ES-I3 (cell line): ENCODE data around the gene EIF5B.
A peak's percentile ranks its signal among the peaks of the same experiment; 100 is the strongest.
"Not testable (repeated sequence)": the region's sequence is repeated elsewhere in the genome, so short reads cannot be mapped to it uniquely, and the experiment has no call there.

Experiments used
- H3K36me3 ChIP-seq: 2 replicates; pipeline ENCODE4 v1.6.1; 2013; ENCODE audit warnings: mild to moderate bottlenecking, low read length, control low read depth, moderate library complexity; ENCODE audit not compliant: insufficient read depth
- H3K4me1 ChIP-seq: 2 replicates; pipeline ENCODE4 v1.6.1; 2013; ENCODE audit warnings: mild to moderate bottlenecking, control low read depth, low read length; ENCODE audit not compliant: insufficient read depth
- H3K9ac ChIP-seq: 2 replicates; pipeline ENCODE4 v1.6.1; 2013; ENCODE audit warnings: low read depth, mild to moderate bottlenecking, low read length, moderate library complexity
- H3K9me3 ChIP-seq: 2 replicates; pipeline ENCODE4 v1.6.1; 2013; ENCODE audit warnings: mild to moderate bottlenecking, low read length, moderate library complexity; ENCODE audit not compliant: control insufficient read depth, insufficient read depth

The EIF5B gene, protein sequence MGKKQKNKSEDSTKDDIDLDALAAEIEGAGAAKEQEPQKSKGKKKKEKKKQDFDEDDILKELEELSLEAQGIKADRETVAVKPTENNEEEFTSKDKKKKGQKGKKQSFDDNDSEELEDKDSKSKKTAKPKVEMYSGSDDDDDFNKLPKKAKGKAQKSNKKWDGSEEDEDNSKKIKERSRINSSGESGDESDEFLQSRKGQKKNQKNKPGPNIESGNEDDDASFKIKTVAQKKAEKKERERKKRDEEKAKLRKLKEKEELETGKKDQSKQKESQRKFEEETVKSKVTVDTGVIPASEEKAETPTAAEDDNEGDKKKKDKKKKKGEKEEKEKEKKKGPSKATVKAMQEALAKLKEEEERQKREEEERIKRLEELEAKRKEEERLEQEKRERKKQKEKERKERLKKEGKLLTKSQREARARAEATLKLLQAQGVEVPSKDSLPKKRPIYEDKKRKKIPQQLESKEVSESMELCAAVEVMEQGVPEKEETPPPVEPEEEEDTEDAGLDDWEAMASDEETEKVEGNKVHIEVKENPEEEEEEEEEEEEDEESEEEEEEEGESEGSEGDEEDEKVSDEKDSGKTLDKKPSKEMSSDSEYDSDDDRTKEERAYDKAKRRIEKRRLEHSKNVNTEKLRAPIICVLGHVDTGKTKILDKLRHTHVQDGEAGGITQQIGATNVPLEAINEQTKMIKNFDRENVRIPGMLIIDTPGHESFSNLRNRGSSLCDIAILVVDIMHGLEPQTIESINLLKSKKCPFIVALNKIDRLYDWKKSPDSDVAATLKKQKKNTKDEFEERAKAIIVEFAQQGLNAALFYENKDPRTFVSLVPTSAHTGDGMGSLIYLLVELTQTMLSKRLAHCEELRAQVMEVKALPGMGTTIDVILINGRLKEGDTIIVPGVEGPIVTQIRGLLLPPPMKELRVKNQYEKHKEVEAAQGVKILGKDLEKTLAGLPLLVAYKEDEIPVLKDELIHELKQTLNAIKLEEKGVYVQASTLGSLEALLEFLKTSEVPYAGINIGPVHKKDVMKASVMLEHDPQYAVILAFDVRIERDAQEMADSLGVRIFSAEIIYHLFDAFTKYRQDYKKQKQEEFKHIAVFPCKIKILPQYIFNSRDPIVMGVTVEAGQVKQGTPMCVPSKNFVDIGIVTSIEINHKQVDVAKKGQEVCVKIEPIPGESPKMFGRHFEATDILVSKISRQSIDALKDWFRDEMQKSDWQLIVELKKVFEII

GRCh38 chr2:99337113-99338028 lies at the start of gene EIF5B:
TSS of gene EIF5B (plus strand) at chr2:99337389. CDS start at chr2:99337555, 166 bp downstream.
- Histone ChIP-seq H3K9me3 (no peaks in the 10 kb centered on the region), H3K9ac (peak within 1 kb of the TSS; percentile 81), H3K4me1 (0 out of 2 replicates have a peak, but pooled peaks cover 3% of the 10 kb centered on the region), H3K36me3 (peaks cover 5% of the 10 kb centered on the region)

DNA sequence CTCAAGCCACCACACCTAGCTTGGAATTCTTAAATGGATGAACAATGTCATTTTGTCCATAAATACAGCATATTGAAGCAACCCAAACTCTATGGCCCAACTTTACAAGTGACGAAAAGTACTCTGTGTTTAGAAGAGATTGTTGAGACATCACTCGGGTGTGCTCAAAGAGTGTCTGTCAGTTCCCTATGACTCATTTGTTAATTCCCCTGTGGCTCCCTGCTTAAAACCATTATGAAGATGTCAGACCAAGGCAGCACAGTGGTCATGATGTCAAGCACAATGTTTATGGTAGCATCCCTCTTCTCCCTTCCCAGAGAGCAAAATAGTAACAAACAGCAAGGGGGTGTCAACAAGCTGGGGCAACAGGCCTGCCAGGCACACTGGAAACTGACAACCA lies 39.2 kb upstream of the EIF5B start:
- no peak overlapping the region for H3K9ac ChIP-seq
- no peaks in the 10 kb centered on the region for H3K9me3 ChIP-seq
- no peaks in the 10 kb centered on the region for H3K4me1 ChIP-seq
- no peaks in the 10 kb centered on the region for H3K36me3 ChIP-seq

DNA sequence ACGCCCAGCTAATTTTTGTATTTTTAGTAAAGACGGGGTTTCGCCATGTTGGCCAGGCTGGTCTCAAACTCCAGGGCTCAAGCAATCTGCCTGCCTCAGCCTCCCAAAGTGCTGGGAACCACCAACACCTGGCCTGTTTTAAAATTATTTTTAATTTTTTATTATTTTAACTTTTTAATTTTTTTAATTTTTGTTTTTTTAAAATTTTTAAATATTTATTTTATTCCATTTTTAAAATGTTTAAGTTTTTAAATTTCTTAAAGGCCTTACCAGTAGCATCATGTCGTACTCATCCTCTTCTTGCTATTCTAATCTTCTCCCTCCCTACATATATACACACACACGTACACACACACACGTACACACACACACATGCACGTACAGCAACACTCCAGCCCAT lies 37.6 kb upstream of the EIF5B start:
- Histone ChIP-seq H3K36me3 (no peaks in the 10 kb centered on the region), H3K4me1 (no peaks in the 10 kb centered on the region), H3K9me3 (no peaks in the 10 kb centered on the region), H3K9ac (no peak overlapping the region)

DNA sequence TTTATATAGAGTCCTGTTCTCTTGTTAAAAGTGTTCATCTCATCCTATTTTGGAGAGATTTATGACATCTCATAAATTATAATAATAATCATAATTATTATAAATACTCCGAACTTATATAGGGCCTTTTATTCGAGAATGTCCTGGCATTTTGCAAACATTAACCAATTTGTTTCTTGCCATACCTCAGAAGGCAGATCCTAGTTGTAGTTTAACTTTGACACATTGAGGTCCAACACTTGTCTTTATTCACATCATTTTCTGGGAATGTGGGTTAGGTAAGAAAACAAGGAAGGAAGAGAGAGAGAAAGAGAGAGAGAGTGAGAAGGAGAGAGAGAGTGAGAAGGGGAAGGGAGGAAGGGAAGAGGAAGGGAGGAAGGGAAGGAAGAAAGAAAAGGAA lies 36.1 kb upstream of the EIF5B start, which contains the start of gene LYG1:
LYG1 (minus strand) TSS at position 101 of the 400 bp plus-strand sequence. CDS start 5,527 bp downstream, outside the sequence.
- H3K9me3 ChIP-seq, H3K4me1 ChIP-seq, H3K36me3 ChIP-seq, H3K9ac ChIP-seq: not testable (repeated sequence)

DNA sequence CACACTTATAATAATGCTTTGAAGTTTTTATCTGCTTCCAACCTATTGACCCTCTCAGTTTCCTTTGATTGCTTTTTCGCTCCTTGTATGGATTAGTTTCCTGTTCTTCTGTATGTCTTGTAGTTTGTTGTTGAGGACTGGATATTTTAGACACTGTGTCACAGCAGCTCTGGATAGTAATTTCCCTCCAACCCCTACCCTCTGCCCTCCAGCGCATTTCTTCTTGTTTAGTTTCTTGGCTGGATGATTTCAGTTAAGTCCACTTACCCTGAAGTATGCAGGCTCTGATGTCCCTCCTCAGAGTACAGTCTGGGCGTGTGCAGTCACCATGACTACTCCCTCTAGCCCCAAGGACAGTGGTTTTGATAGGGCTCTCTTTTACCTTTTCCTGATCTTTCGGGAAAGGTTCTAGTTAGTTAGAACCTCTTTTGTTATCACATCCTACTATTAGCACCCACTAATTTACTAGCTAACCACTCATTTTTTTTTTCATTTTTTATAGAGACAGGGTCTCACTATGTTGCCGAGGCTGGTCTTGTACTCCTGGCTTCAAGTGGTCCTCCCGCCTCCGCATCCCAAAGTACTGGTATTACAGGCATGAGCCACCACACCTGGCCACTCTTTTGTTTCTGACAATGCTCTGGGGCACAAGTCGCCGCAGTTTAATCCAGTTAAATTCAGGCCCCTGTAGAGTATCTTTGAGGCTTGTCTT lies 19.9 kb upstream of the EIF5B start:
- Histone ChIP-seq H3K4me1 (no peaks in the 10 kb centered on the region), H3K36me3 (no peaks in the 10 kb centered on the region; the same call in 1 of the 2 replicates), H3K9me3 (no peaks in the 10 kb centered on the region)

DNA sequence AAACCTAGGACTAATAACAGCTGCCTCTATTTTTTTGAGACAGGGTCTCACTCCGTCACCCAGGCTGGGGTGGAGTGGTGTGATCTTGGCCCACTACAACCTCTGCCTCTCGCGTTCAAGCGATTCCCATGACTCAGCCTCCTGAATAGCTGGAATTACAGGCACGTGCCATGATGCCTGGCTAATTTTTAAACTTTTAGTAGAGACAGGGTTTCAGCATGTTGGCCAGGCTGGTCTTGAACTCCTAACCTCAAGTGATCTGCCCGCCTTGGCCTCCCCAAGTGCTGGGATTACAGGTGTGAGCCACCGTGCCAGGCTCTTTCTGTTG lies 19.4 kb upstream of the EIF5B start:
- not testable (repeated sequence) for H3K9me3 ChIP-seq, H3K4me1 ChIP-seq, H3K36me3 ChIP-seq, H3K9ac ChIP-seq

More for the DNA sequence above, 19.9 kb upstream of the EIF5B start:
- H3K9ac ChIP-seq, result no peak overlapping the region

GRCh38 chr2:99325384-99325783 lies 11.8 kb upstream of the EIF5B start:
- no peaks in the 10 kb centered on the region for H3K9me3 ChIP-seq
- no peaks in the 10 kb centered on the region for H3K4me1 ChIP-seq
- peaks cover 16% of the 10 kb centered on the region for H3K36me3 ChIP-seq
- no peak overlapping the region for H3K9ac ChIP-seq

- H3K36me3 ChIP-seq, result peaks cover 15% of the 10 kb centered on the region
- 0 out of 2 replicates have a peak, but pooled peaks cover 3% of the 10 kb centered on the region for H3K4me1 ChIP-seq
- H3K9me3 ChIP-seq, result no peaks in the 10 kb centered on the region
- peak within 1 kb of the TSS; percentile 81 for H3K9ac ChIP-seq
These were observed 1.0 kb upstream of the EIF5B start, which contains the start of gene TXNDC9 for GRCh38 chr2:99335911-99336803. TSS of gene TXNDC9 (minus strand) at chr2:99336333. CDS start at chr2:99333210, 3,123 bp downstream.

DNA sequence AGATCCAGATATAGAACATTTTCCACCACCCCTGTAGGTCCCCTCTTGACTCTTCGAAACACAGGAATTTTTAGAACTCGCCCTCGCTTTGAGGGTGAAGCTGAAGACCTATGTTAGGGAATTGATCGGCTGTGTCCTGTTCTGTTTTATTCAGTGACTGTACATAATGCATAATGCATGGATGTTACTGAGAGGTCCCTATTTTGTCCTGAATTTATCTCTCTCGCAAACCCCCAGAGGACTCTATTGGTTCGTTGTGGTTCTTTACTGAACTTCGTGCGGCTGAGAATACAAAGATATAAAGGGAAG lies 431 bp upstream of the EIF5B start:
- Histone ChIP-seq H3K36me3 (peaks cover 11% of the 10 kb centered on the region), H3K9ac (peak overlapping the region; percentile 81), H3K4me1 (0 out of 2 replicates have a peak, but pooled peaks cover 3% of the 10 kb centered on the region), H3K9me3 (no peaks in the 10 kb centered on the region)

- Histone ChIP-seq H3K9me3 (no peaks in the 10 kb centered on the region), H3K4me1 (0 out of 2 replicates have a peak, but pooled peaks cover 3% of the 10 kb centered on the region), H3K9ac (peak overlapping the region; percentile 81), H3K36me3 (no peaks in the 10 kb centered on the region)
These were observed 918 bp downstream of the EIF5B start for GRCh38 chr2:99338029-99338585.

DNA sequence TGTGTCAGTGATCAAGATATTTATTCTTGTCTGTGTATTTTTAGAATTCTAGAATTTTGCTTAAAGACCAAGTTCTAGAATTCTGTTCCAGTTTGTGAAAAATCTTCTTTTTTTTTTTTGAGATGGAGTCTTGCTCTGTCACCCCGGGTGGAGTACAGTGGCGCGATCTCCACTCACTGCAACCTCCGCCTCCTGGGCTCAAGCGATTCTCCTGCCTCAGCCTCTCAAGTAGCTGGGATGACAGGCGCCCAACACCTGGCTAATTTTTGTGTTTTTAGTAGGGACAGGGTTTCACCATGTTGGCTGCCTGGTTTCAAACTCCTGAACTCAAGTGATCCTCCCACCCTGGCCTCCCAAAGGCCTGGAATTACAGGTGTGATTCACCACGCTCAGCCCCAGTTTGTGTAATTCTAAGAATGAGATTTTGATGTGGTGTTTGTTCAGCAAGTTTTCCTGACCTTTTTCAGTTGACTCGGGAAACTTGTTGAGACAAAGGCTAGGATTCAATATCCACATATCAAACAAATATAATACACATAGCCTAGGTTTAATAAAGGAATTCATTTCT lies 3.6 kb downstream of the EIF5B start:
- 0 out of 2 replicates have a peak, but pooled peaks cover 3% of the 10 kb centered on the region for H3K4me1 ChIP-seq
- no peaks in the 10 kb centered on the region for H3K9me3 ChIP-seq
- H3K36me3 ChIP-seq, result no peaks in the 10 kb centered on the region
- H3K9ac ChIP-seq, result no peak overlapping the region

DNA sequence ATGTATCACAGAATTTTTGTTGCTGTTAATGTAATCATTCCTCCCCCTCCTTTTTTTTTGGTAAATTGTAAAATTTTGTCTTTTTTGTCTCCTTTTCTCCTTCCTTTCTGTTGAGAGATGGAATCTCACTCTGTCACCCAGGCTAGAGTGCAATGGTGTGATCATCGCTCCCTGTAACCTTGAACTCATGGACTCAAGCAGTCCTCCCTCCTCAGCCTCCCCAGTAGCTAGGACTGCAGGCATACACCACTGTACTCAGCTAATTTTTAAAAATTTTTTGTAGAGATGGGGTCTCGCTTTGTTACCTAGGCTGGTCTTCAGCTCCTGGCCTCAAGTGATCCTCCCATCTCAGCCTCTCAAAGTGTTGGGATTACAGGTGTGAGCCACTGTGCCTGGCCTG lies 5.3 kb downstream of the EIF5B start:
- H3K9ac ChIP-seq, result no peak overlapping the region

More for the DNA sequence above, 5.3 kb downstream of the EIF5B start:
- Histone ChIP-seq H3K36me3 (no peaks in the 10 kb centered on the region), H3K9me3 (no peaks in the 10 kb centered on the region), H3K4me1 (0 out of 2 replicates have a peak, but pooled peaks cover 3% of the 10 kb centered on the region)
